ENCODE data around the gene NELL1. TPM values are rescaled to one million over a fixed set of nuclear protein-coding genes. Genes with fewer than 3 reads are reported as not detected.

Gene NELL1
- total RNA-seq, 2 experiments from 2014 or later = not detected

- intact Hi-C loops (cut with micrococcal nuclease) = no loop called here
- ChIA-PET POLR2A (no interaction called here), CTCF (no interaction called here)
- Mint-ChIP-seq H3K27ac (no peak overlapping the region), H3K27me3 (no peaks in the 10 kb centered on the region), H3K36me3 (ENCODE audit: low read depth) (no peaks in the 10 kb centered on the region), H3K9me3 (peaks cover 4% of the 10 kb centered on the region), H3K4me1 (ENCODE audit: low read depth) (no peaks in the 10 kb centered on the region), H3K4me3 (no peak overlapping the region)
- no peak for TF ChIP-seq CTCF (IDR thresholded peaks at IDR 0.05)
- no peak for ATAC-seq
- DNase-seq = no peak
Measured at GRCh38 chr11:21113876-21114275, 444.5 kb downstream of the NELL1 start.

- ATAC-seq (no peak), DNase-seq (no peak)
- CTCF ChIA-PET = no interaction called here
- Mint-ChIP-seq H3K4me1 (ENCODE audit: low read depth) (no peaks in the 10 kb centered on the region), H3K27me3 (no peaks in the 10 kb centered on the region), H3K4me3 (no peak overlapping the region), H3K9me3 (peaks cover 4% of the 10 kb centered on the region), H3K36me3 (ENCODE audit: low read depth) (no peaks in the 10 kb centered on the region), H3K27ac (no peak overlapping the region)
- TF ChIP-seq CTCF (IDR thresholded peaks at IDR 0.05) = no peak
- POLR2A ChIA-PET = no interaction called here
- intact Hi-C loops (cut with micrococcal nuclease) = no loop called here
Measured at GRCh38 chr11:21116009-21116408, 446.6 kb downstream of the NELL1 start.

GRCh38 chr11:21119411-21119810 lies 450.0 kb downstream of the NELL1 start:
- ChIA-PET CTCF (no interaction called here), POLR2A (no interaction called here)
- intact Hi-C loops (cut with micrococcal nuclease) = no loop called here
- no peaks in the 10 kb centered on the region for H3K36me3 Mint-ChIP-seq (ENCODE audit: low read depth)
- TF ChIP-seq CTCF (IDR thresholded peaks at IDR 0.05) = no peak
- no peak for DNase-seq
- H3K4me1 Mint-ChIP-seq (ENCODE audit: low read depth) = no peaks in the 10 kb centered on the region
- H3K4me3 Mint-ChIP-seq = no peak overlapping the region
- H3K27me3 Mint-ChIP-seq = no peaks in the 10 kb centered on the region
- no peak overlapping the region for H3K27ac Mint-ChIP-seq
- H3K9me3 Mint-ChIP-seq = peaks cover 2% of the 10 kb centered on the region
- ATAC-seq = no peak

- no peaks in the 10 kb centered on the region for H3K4me1 Mint-ChIP-seq (ENCODE audit: low read depth)
- intact Hi-C loops (cut with micrococcal nuclease) = no loop called here
- H3K9me3 Mint-ChIP-seq = peaks cover 4% of the 10 kb centered on the region
- ATAC-seq = no peak
- ChIA-PET POLR2A (no interaction called here), CTCF (no interaction called here)
- no peaks in the 10 kb centered on the region for H3K27me3 Mint-ChIP-seq
- H3K27ac Mint-ChIP-seq = no peak overlapping the region
- H3K36me3 Mint-ChIP-seq (ENCODE audit: low read depth) = no peaks in the 10 kb centered on the region
- no peak for TF ChIP-seq CTCF (IDR thresholded peaks at IDR 0.05)
- no peak overlapping the region for H3K4me3 Mint-ChIP-seq
- DNase-seq = no peak
Measured at GRCh38 chr11:21121991-21122390, 452.6 kb downstream of the NELL1 start.

- intact Hi-C loops (cut with micrococcal nuclease) = no loop called here
- CTCF ChIA-PET = no interaction called here
- Mint-ChIP-seq H3K36me3 (ENCODE audit: low read depth) (no peaks in the 10 kb centered on the region), H3K4me1 (ENCODE audit: low read depth) (no peaks in the 10 kb centered on the region), H3K27ac (no peak overlapping the region), H3K9me3 (peaks cover 4% of the 10 kb centered on the region), H3K4me3 (no peak overlapping the region), H3K27me3 (no peaks in the 10 kb centered on the region)
- POLR2A ChIA-PET = no interaction called here
- ATAC-seq (no peak), DNase-seq (no peak)
- no peak for TF ChIP-seq CTCF (IDR thresholded peaks at IDR 0.05)
Measured at GRCh38 chr11:21122523-21122922, 453.1 kb downstream of the NELL1 start.
